HFFc6 (cell line): ENCODE measurements around the gene RAB1B. TPM values are rescaled to one million over a fixed set of nuclear protein-coding genes. Genes with fewer than 3 reads are reported as not detected.
"Not testable (repeated sequence)": the region's sequence is repeated elsewhere in the genome, so short reads cannot be mapped to it uniquely, and the experiment has no call there.

Source experiments
- DNase-seq: peaks from one replicate; pipeline ENCODE4 v3.0.0-alpha.2; 2018
- H3K27ac Mint-ChIP-seq: 2 replicates; pipeline ENCODE4 v1.8.0; 2020; ENCODE audit warnings: mild to moderate bottlenecking, mixed read lengths
- H3K27me3 Mint-ChIP-seq: 2 replicates; pipeline ENCODE4 v1.8.0; 2021; ENCODE audit warnings: mild to moderate bottlenecking, moderate library complexity, mixed read lengths; ENCODE audit not compliant: insufficient read depth
- H3K36me3 Mint-ChIP-seq: 2 replicates; pipeline ENCODE4 v1.8.0; 2021; ENCODE audit warnings: low read depth, mixed read lengths
- H3K4me1 Mint-ChIP-seq: 2 replicates; pipeline ENCODE4 v1.8.0; 2020; ENCODE audit warnings: low read depth, mixed read lengths
- H3K4me3 Mint-ChIP-seq: 2 replicates; pipeline ENCODE4 v1.8.0; 2020; ENCODE audit warnings: mild to moderate bottlenecking, moderate library complexity, mixed read lengths
- H3K9me3 Mint-ChIP-seq: 2 replicates; pipeline ENCODE4 v1.8.0; 2020; ENCODE audit warnings: mild to moderate bottlenecking, mixed read lengths
- total RNA-seq, 6 experiments: library from RNA; stranded (reverse); fragmentation: NEBNext Ultra II Directional; extraction: Animal tissue kit (Norgen Biotek cat#: 25700); gene quantifications; 2 replicates in 1 of 6; 3 replicates in 5 of 6; pipeline ENCODE4 v1.2.3, GENCODE V29; 2021
- TF ChIP-seq, protein P1 (sequence below): fragments of 200-600 bp; sonication (generic); IDR thresholded peaks from 2 replicates; pipeline ENCODE4 v1.5.0; 2021; ENCODE audit warnings: antibody characterized with exemption, mild to moderate bottlenecking

Gene RAB1B
- total RNA-seq, 6 experiments from 2014 or later: 220 to 272 (median 246) TPM

DNA sequence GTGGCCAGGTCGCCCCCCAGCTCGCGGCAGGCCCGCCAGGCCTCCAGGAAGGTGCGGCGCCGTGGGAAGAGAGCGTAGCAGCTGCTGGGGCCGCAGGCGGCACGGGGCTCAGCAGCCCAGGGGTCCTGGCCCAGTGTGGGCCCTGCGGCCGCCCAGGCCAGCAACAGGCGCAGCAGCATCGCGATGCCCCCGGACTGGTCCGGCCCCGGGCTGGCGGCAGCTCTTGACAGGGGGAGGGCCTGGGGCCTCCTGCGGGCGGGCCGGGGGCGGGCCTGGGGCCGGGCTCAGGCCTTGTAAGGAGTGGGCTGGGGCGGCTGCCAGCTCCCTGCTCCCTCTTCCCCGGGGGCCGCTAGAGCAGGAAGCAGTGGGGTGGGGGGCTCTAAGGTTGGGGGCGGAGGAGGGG lies 48.4 kb downstream of the RAB1B start, which contains the start of gene CD248:
Gene CD248, minus strand, starts transcription at position 196 of the 403 bp plus-strand sequence. Its CDS starts 17 bp downstream, at position 179.
- peaks cover 9% of the 10 kb centered on the region for H3K27me3 Mint-ChIP-seq
- peaks cover 11% of the 10 kb centered on the region for H3K9me3 Mint-ChIP-seq
- H3K27ac Mint-ChIP-seq: peak within 1 kb of the TSS; percentile 97
- DNase-seq: peak; percentile 49
- H3K36me3 Mint-ChIP-seq: peaks cover 29% of the 10 kb centered on the region
- peaks cover 53% of the 10 kb centered on the region for H3K4me1 Mint-ChIP-seq
- peak within 1 kb of the TSS; percentile 91 for H3K4me3 Mint-ChIP-seq
- TF ChIP-seq, protein P1, sequence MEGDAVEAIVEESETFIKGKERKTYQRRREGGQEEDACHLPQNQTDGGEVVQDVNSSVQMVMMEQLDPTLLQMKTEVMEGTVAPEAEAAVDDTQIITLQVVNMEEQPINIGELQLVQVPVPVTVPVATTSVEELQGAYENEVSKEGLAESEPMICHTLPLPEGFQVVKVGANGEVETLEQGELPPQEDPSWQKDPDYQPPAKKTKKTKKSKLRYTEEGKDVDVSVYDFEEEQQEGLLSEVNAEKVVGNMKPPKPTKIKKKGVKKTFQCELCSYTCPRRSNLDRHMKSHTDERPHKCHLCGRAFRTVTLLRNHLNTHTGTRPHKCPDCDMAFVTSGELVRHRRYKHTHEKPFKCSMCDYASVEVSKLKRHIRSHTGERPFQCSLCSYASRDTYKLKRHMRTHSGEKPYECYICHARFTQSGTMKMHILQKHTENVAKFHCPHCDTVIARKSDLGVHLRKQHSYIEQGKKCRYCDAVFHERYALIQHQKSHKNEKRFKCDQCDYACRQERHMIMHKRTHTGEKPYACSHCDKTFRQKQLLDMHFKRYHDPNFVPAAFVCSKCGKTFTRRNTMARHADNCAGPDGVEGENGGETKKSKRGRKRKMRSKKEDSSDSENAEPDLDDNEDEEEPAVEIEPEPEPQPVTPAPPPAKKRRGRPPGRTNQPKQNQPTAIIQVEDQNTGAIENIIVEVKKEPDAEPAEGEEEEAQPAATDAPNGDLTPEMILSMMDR: no peak

DNA sequence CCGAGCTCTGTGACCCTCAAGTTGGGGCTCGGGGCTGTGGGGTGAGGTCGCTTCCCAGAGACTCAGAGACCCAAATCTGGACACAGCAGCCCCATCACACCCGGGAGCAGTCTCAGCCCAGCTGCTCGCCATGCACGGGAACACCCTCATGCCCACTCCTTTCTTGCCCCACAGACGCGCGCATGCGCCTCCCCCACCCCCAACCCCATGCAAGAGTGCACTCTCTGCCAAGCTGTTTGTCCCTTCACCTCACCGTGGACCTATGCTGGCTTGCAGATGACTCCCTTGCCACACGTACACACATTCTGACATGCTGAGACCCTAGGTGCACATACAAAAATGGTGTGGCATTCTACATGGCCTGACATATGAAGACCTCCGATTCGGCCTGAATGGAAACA lies 48.9 kb downstream of the RAB1B start:
- Mint-ChIP-seq H3K27me3 (peaks cover 8% of the 10 kb centered on the region), H3K9me3 (peaks cover 11% of the 10 kb centered on the region), H3K36me3 (peaks cover 29% of the 10 kb centered on the region), H3K4me3 (peak overlapping the region; percentile 70), H3K27ac (peak overlapping the region; percentile 91), H3K4me1 (peaks cover 48% of the 10 kb centered on the region)
- peak; percentile 35 for DNase-seq
- TF ChIP-seq, protein P1: no peak

DNA sequence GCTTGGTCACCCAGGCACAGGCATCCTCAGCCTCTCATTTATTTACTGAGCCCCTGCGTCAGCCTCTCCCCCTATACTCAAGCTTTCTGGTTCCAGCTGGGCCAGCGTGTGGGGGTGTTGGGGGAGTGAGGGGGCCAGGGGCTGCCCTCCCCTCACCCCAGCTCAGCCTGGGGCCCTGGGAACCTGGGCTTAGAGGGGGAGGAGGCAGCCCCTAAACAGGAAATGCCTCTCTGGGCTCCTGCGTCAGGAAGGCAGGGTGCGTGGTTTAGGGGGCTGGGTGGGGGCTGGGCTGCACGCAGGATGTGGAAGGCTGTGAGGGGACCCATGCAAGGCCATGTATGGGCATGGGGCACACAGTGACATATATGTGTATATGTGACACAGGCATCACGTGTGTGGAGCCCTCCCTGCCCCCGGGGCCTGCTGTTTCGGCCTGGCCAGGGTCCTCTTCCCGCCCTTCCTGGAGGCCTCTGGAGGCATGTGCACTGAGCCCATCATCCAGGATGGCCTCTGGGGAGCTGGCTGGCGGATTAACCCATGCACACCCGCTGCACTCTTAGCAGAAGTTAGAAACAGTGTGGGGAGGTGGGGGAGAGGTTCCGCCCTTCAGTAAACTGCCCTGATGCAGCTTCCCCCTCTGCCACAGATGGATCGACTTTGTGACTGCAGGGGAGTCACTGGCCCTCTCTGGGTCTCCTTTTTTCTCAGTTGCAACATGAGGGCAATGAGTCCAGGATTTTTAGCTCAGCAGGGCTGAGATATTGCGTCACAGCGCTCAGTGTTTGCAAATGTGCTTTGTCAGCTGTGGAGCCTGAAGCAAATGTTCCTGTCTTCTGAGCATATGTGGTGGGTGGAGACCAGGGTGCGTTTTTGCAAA lies 49.5 kb downstream of the RAB1B start:
- Mint-ChIP-seq H3K27me3 (peaks cover 6% of the 10 kb centered on the region), H3K9me3 (peaks cover 11% of the 10 kb centered on the region), H3K27ac (peak overlapping the region; percentile 91), H3K4me1 (peaks cover 46% of the 10 kb centered on the region), H3K36me3 (peaks cover 29% of the 10 kb centered on the region), H3K4me3 (peak overlapping the region; percentile 70)
- TF ChIP-seq, protein P1: no peak
- peak; percentile 61 for DNase-seq

DNA sequence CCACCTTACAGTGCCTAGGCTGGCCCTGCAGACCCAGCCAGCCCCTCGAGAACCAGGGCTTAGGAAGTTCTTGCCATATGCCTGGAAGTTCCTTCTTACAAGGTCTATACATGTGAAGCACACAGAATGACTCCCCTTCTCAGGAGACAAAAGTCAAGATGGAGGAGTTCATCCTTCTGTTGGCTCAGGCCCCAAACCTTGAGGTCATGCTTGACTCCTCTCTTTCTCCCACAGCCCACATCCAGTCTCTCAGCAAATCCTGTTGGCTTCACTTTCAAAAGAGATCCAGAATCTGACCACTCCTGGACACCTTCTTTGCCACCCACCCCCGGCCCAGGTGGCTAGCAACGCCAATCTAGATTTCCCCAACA lies 50.1 kb downstream of the RAB1B start:
- Mint-ChIP-seq H3K9me3 (peaks cover 11% of the 10 kb centered on the region), H3K4me1 (peaks cover 46% of the 10 kb centered on the region), H3K4me3 (peak overlapping the region; percentile 13; the same call in 1 of the 2 replicates), H3K27me3 (peaks cover 5% of the 10 kb centered on the region), H3K27ac (peak overlapping the region; percentile 91), H3K36me3 (peaks cover 28% of the 10 kb centered on the region)
- TF ChIP-seq, protein P1: 0 out of 2 replicates have a peak, but pooled peaks have one; percentile 0
- DNase-seq: no peak

DNA sequence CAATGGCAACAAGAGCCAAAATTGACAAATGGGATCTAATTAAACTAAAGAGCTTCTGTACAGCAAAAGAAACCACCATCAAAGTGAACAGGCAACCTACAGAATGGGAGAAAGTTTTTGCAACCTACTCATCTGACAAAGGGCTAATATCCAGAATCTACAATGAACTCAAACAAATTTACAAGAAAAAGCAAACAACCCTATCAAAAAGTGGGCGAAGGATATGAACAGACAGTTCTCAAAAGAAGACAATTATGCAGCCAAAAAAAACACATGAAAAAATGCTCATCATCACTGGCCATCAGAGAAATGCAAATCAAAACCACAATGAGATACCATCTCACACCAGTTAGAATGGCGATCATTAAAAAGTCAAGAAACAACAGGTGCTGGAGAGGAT lies 51.9 kb downstream of the RAB1B start:
- H3K27me3 Mint-ChIP-seq, DNase-seq, H3K27ac Mint-ChIP-seq, H3K4me3 Mint-ChIP-seq: not testable (repeated sequence)
- H3K36me3 Mint-ChIP-seq: peaks cover 15% of the 10 kb centered on the region
- H3K4me1 Mint-ChIP-seq: peaks cover 48% of the 10 kb centered on the region
- H3K9me3 Mint-ChIP-seq: peaks cover 11% of the 10 kb centered on the region

DNA sequence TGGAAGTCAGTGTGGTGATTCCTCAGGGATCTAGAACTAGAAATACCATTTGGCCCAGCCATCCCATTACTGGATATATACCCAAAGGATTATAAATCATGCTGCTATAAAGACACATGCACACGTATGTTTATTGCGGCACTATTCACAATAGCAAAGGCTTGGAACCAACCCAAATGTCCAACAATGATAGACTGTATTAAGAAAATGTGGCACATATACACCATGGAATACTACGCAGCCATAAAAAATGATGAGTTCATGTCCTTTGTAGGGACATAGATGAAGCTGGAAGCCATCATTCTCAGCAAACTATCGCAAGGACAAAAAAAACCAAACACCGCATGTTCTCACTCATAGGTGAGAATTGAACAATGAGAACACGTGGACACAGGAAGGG lies 52.3 kb downstream of the RAB1B start:
- peaks cover 11% of the 10 kb centered on the region for H3K9me3 Mint-ChIP-seq
- not testable (repeated sequence) for H3K4me3 Mint-ChIP-seq, DNase-seq, H3K27ac Mint-ChIP-seq, H3K27me3 Mint-ChIP-seq
- peaks cover 10% of the 10 kb centered on the region for H3K36me3 Mint-ChIP-seq
- peaks cover 48% of the 10 kb centered on the region for H3K4me1 Mint-ChIP-seq
